GM18907 (cell line): ENCODE measurements around the gene PRKG2.

Source experiments
- ATAC-seq: cut with Tn5 transposase; IDR thresholded peaks from one replicate; pipeline ENCODE4 v1.9.1; 2021; ENCODE audit warnings: mild to moderate bottlenecking, moderate library complexity; ENCODE audit not compliant: unreplicated experiment

The PRKG2 gene

GRCh38 chr4:81040012-81040659 is 174.9 kb downstream of the PRKG2 start:
- ATAC-seq = peak; percentile 62

GRCh38 chr4:81039351-81039972 is 175.6 kb downstream of the PRKG2 start:
- no peak for ATAC-seq

GRCh38 chr4:81038636-81039350 is 176.2 kb downstream of the PRKG2 start:
- no peak for ATAC-seq
